ENCODE measurements around the gene SLC66A1. TPM values are rescaled to one million over a fixed set of nuclear protein-coding genes. Genes with fewer than 3 reads are reported as not detected.

Gene SLC66A1
- total RNA-seq, 3 donors from 2014 or later = 11.3 to 16.2 (median 13.6) TPM

GRCh38 chr1:19322481-19322880 is 10.4 kb downstream of the SLC66A1 start:
- intact Hi-C loops (cut with DNase I, micrococcal nuclease) = no loop called here
- no peak for DNase-seq

GRCh38 chr1:19323987-19324664 is 12.0 kb downstream of the SLC66A1 start:
- TF ChIP-seq, protein P1, sequence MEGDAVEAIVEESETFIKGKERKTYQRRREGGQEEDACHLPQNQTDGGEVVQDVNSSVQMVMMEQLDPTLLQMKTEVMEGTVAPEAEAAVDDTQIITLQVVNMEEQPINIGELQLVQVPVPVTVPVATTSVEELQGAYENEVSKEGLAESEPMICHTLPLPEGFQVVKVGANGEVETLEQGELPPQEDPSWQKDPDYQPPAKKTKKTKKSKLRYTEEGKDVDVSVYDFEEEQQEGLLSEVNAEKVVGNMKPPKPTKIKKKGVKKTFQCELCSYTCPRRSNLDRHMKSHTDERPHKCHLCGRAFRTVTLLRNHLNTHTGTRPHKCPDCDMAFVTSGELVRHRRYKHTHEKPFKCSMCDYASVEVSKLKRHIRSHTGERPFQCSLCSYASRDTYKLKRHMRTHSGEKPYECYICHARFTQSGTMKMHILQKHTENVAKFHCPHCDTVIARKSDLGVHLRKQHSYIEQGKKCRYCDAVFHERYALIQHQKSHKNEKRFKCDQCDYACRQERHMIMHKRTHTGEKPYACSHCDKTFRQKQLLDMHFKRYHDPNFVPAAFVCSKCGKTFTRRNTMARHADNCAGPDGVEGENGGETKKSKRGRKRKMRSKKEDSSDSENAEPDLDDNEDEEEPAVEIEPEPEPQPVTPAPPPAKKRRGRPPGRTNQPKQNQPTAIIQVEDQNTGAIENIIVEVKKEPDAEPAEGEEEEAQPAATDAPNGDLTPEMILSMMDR (IDR thresholded peaks at IDR 0.05) = no peak

More at GRCh38 chr1:19322481-19322880, 10.4 kb downstream of the SLC66A1 start:
- no peak for ATAC-seq
- Histone ChIP-seq H3K9me3 (no peaks in the 10 kb centered on the region), H3K36me3 (ENCODE audit: low read depth) (no peaks in the 10 kb centered on the region), H3K4me1 (ENCODE audit: low read depth) (no peaks in the 10 kb centered on the region), H3K4me3 (no peak overlapping the region)
- TF ChIP-seq, protein P1 (IDR thresholded peaks at IDR 0.05) = no peak

GRCh38 chr1:19324665-19324990 is 12.5 kb downstream of the SLC66A1 start:
- DNase-seq = no peak
- TF ChIP-seq, protein P1 (IDR thresholded peaks at IDR 0.05) = no peak
- Histone ChIP-seq H3K4me1 (ENCODE audit: low read depth) (no peaks in the 10 kb centered on the region), H3K36me3 (ENCODE audit: low read depth) (no peaks in the 10 kb centered on the region), H3K9me3 (no peaks in the 10 kb centered on the region), H3K4me3 (no peak overlapping the region)
- intact Hi-C loops (cut with DNase I, micrococcal nuclease) = no loop called here
- ATAC-seq = no peak

More at GRCh38 chr1:19323987-19324664, 12.0 kb downstream of the SLC66A1 start:
- intact Hi-C loops (cut with DNase I, micrococcal nuclease) = no loop called here
- DNase-seq (no peak), ATAC-seq (no peak)
- Histone ChIP-seq H3K9me3 (no peaks in the 10 kb centered on the region), H3K4me3 (no peak overlapping the region), H3K36me3 (ENCODE audit: low read depth) (no peaks in the 10 kb centered on the region), H3K4me1 (ENCODE audit: low read depth) (no peaks in the 10 kb centered on the region)

GRCh38 chr1:19325368-19325957 is 13.3 kb downstream of the SLC66A1 start:
- TF ChIP-seq, protein P1 (IDR thresholded peaks at IDR 0.05) = no peak
- DNase-seq (no peak), ATAC-seq (no peak)
- Histone ChIP-seq H3K4me3 (no peak overlapping the region), H3K9me3 (no peaks in the 10 kb centered on the region), H3K36me3 (ENCODE audit: low read depth) (no peaks in the 10 kb centered on the region), H3K4me1 (ENCODE audit: low read depth) (no peaks in the 10 kb centered on the region)
- intact Hi-C loops (cut with DNase I, micrococcal nuclease) = no loop called here

DNA sequence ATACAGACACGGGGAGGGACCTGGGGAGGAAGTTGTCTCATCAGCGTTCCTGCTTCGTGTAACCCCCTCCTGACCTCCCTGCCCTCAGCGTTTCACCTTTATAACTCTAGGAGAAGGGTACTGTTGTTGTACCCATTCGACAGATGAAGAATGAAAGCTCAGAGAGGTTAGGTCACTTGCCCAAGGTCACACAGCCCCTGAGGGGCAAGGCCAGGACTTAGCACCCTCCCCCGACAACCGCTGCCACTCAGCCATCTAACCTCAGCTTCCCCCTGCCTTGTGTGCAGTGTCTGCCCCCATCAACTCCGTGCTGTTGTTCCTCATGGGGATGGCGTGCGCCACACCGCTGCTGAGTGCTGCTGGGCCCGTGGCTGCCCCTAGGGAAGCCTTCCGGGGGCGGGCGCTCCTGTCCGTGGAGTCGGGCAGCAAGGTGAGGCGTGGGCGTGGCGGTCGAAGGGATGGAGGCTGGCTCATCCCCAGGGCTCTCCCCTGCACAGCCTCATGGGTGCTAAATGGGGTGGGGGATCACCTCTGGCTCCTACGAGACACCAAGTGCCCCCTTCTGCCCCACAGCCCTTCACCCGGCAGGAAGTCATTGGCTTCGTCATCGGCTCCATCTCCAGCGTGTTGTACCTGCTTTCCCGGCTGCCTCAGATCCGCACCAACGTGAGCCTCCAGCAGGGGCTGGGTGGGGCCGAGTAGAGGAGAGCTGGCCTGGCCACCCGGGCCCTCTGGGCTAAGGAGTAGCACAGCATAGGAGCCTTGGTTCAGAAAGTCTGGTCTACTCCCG is 14.0 kb downstream of the SLC66A1 start:
- H3K4me3 ChIP-seq = no peak overlapping the region
- no peaks in the 10 kb centered on the region for H3K9me3 ChIP-seq
- DNase-seq = no peak
- intact Hi-C loops (cut with DNase I, micrococcal nuclease) = no loop called here
- no peaks in the 10 kb centered on the region for H3K4me1 ChIP-seq (ENCODE audit: low read depth)
- ATAC-seq = no peak
- no peaks in the 10 kb centered on the region for H3K36me3 ChIP-seq (ENCODE audit: low read depth)
- TF ChIP-seq, protein P1 (IDR thresholded peaks at IDR 0.05) = no peak

Data from mucosa of descending colon (tissue), 3 donors.